Frontal cortex (tissue), 4 donors: ENCODE measurements around the gene ACTL8. TPM values are rescaled to one million over a fixed set of nuclear protein-coding genes. Genes with fewer than 3 reads are reported as not detected.
"Not testable (repeated sequence)": the region's sequence is repeated elsewhere in the genome, so short reads cannot be mapped to it uniquely, and the experiment has no call there.

Experiments
- DNase-seq, 2 donors: peaks; one replicate each; pipeline ENCODE4 v3.0.0; 2012; ENCODE audit warnings: low spot score in 2 of 2
- FAIRE-seq: peaks from 2 replicates; lab custom pipeline; 2012; peaks lifted over from hg19 to GRCh38; lab: Jason Lieb, UNC
- total RNA-seq: library from RNA; depleted of rRNA; stranded (reverse); fragments of >200 nt; gene quantifications from one replicate; pipeline ENCODE4 v1.2.3, GENCODE V29; 2014
- donor health status: control.
- donor health status: control.
- donor health status: control.

Gene ACTL8
- total RNA-seq, 1 donor from 2014 or later = under 0.01 TPM

DNA sequence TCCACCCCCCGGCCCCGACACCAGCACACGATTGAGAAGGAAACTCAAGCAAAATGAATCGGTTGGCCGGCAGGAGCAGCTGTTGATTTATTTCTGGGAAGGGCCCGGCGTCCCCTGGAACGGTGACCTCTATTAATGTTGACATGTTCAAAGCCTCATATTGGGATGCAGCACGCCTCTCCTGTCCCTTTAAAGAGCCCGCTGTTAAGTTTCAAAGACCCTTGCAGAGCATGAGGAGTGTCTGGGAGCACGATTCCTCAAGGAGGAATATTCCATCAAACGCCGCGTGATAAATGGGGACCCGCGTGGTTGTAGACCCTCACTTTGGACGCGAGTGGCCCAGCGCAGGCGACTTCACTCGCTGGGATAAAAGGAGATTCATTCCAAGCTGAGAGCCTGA lies 21.5 kb upstream of the ACTL8 start:
- FAIRE-seq (no peak), DNase-seq (no peak)

GRCh38 chr1:17734609-17735008 lies 20.5 kb upstream of the ACTL8 start:
- FAIRE-seq = no peak
- DNase-seq = no peak

GRCh38 chr1:17735348-17735747 lies 19.8 kb upstream of the ACTL8 start:
- DNase-seq (no peak), FAIRE-seq (no peak)

- FAIRE-seq (no peak), DNase-seq (no peak)
Measured at GRCh38 chr1:17735793-17736192, 19.3 kb upstream of the ACTL8 start.

GRCh38 chr1:17736625-17737024 lies 18.5 kb upstream of the ACTL8 start:
- FAIRE-seq (no peak), DNase-seq (no peak)

- no peak for DNase-seq
- FAIRE-seq = no peak
Measured at GRCh38 chr1:17739050-17739449, 16.1 kb upstream of the ACTL8 start.

DNA sequence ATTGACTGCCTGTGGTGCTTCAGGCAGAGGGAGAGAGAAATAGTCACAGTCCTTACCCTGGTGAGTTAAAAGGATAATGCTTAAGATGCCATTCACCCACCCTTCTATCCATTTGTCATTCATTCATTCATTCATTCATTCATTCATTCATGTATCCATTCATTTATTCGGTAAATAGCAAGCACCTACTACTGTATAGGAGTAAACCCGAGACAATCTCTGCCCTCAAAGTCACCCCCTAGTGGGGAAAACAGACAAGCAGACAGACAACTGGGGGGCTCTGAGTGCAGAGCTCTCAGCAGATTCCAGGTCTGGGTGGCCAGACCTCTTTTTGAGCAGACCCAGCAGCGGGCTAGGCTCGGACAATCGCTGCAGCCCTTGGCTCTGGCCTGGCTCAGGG lies 14.1 kb upstream of the ACTL8 start:
- no peak for FAIRE-seq
- no peak for DNase-seq

DNA sequence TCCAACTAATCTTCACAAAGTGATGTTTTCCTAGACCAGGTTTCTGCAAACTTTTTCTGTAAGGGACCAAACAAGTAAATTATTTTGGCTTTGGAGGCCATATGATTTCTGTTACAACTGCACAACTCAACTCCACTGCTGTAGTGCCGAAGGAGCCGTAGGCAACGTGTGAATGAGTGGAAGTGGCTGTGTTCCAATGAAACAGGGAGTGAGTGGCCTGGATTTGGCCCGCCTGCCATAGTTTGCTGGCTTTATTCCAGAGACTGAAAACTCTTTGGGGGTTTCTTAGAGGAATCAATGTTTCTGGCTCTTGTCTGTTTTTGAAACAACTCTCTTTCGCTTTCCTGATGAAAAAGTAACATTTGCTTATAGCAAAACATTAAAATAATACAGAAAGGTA lies 12.6 kb upstream of the ACTL8 start:
- peak in 1 of 2 donors; percentile 46 for DNase-seq
- no peak for FAIRE-seq

DNA sequence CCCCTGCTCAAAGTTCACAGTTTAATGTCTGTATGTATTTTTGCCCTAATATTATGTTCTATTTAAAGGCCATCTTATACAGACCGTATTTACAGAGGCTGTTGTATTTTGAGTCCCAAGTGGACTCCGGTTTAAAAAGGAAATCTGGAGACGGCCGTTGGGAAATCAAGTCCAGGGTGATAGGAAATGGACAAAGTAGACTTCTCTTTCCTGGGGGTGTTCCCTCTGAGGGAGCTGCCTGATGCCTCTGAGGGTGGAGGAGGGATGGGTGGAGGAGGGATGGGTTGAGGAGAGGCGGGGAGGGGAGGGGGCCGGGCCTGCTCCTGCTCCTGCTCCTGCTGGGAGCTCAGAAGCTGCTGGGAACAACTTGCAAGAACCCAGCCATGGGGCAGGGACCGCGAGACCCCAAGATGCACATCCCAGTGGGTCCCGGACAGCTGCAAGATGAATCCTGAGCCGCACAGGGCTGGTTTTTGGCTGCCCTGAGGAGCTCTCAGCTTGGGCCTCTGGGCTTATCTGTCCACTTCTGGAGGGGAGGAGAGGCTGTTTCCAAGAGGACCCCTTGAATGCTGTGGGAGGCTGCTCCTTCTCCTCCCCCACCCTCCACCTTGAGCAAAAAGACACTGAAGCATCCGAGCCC lies 12.0 kb upstream of the ACTL8 start:
- no peak for DNase-seq
- no peak for FAIRE-seq

- no peak for FAIRE-seq
- no peak for DNase-seq
Measured at GRCh38 chr1:17743925-17744324, 11.2 kb upstream of the ACTL8 start.

- DNase-seq (no peak), FAIRE-seq (no peak)
Measured at GRCh38 chr1:17744666-17745478, 10.3 kb upstream of the ACTL8 start.

- no peak for DNase-seq
- no peak for FAIRE-seq
Measured at GRCh38 chr1:17745479-17745955, 9.6 kb upstream of the ACTL8 start.

- not testable (repeated sequence) for DNase-seq, FAIRE-seq
Measured at GRCh38 chr1:17746281-17746680, 8.9 kb upstream of the ACTL8 start.

DNA sequence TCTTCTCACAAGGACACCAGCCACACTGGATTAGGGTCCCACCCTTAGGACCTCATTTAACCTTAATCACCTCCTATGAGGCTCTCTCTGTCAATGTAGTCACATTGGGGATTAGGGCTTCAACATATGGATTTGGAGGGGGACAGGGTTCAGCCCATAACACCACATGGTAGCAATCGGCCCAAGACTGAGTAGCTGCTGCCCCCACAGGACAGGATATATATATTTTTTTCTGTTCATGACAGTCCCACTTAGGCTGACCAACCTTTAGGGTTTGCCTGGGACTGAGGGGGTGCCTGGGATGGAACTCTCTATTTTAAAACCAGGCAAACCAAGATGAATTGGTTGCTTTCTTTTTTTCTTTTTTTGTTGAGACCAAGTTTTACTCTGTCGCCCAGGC lies 8.2 kb upstream of the ACTL8 start:
- FAIRE-seq = no peak

DNA sequence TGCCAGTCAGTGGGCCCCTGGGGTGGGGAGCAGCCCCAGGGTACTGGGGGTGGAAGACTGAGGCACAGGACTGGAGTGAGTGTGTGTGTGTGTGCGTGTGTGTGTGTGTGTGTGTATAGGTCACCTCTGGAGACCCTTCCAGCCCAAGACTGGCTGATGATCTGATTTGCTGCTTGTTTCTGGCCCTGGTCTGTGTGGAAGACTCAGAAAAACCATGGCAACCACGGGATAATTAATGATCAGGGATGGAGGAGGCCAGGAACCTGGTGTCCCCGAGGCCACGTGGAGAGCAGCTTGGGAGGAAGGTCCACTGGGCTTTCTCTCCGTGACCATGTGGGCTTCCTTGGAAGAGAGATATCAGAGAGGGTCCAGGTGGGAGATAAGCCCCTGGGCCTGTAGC lies 4.8 kb upstream of the ACTL8 start:
- DNase-seq (no peak), FAIRE-seq (no peak)

More for the DNA sequence above, 8.2 kb upstream of the ACTL8 start:
- DNase-seq = no peak

DNA sequence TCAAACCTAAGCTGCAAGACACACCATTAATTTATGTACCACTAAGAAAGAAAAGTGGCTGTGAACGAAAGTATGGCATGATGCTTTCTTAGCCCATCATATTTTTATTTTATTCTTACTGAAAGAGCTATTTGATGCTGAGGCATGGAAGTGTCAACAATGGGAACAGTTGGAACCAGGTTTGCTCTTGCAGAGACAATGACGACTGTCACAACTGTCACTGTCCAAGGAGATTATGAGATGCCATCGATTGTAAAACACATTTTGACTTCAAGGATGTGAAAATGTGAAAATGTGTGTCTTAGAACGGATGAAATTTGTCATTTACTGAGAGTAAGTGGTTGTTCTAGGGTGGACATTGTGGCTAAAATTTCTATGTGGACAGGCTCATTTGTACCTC lies 2.8 kb upstream of the ACTL8 start:
- DNase-seq (no peak), FAIRE-seq (no peak)

GRCh38 chr1:17757426-17757825 lies 2.3 kb downstream of the ACTL8 start:
- no peak for DNase-seq
- FAIRE-seq = no peak

DNA sequence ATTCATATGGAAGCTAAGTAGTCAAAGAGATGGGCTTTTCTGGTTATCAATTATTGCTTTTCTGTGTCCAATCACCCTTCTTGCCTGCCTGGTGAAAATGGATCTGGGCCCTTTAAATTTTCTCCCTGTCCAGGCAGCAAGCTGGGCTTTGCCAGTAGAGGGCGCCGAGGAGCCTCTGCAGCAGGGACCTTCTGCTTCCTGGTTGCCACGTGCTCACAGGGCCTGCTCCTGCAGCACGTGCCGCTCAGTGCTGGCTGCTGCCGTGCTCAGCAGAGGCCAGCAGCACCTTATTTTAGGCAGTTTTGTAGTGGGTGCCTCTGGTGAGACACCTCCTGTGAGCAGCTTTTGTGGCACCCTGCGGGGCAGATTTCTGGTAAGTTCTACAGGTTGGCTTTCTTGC lies 4.0 kb downstream of the ACTL8 start:
- DNase-seq (no peak), FAIRE-seq (no peak)

- no peak for FAIRE-seq
- DNase-seq = no peak
Measured at GRCh38 chr1:17762313-17762712, 7.2 kb downstream of the ACTL8 start.

DNA sequence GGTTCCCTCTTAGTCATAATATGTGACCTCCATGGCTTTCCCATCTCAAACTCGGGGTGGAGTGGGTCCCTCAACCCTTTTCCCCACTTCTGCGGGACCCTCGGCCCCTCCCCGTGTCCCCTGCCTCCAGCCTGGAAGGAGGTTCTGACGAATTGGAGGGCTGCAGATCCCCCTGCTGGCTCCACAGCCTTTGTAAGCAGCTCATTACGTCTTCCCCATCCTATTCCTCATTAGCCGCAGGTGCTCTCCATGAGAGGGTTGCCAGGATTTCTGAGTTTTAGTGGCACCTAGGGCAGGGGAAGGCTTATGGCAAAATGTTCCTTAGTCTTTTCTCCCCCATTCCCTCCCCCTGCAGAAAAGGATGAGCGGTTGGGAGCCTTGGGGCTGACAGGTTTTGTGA lies 8.3 kb downstream of the ACTL8 start:
- no peak for DNase-seq

DNA sequence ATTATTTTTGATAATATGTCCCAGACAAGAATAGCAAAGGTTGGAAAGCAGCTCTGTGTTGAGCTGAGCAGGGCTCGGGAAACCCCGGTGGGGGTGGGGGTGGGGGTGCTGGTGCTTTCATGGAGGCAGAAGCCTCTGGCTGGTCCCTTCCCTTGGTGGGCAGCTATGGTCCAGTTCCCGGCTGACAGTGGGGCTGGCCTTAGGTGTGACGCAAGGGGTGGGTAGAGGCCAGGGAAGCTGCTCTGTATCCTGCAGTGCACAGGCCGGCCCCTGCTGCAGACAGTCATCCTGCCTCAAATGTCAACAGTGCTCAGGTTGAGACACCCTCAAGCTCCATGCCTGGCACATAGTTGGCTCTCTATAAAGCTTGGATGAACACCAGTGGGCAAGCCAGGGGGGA lies 8.9 kb downstream of the ACTL8 start:
- FAIRE-seq (no peak), DNase-seq (no peak)

More for the DNA sequence above, 8.3 kb downstream of the ACTL8 start:
- no peak for FAIRE-seq
